ENCODE measurements around the gene OOSP4A.

DNA sequence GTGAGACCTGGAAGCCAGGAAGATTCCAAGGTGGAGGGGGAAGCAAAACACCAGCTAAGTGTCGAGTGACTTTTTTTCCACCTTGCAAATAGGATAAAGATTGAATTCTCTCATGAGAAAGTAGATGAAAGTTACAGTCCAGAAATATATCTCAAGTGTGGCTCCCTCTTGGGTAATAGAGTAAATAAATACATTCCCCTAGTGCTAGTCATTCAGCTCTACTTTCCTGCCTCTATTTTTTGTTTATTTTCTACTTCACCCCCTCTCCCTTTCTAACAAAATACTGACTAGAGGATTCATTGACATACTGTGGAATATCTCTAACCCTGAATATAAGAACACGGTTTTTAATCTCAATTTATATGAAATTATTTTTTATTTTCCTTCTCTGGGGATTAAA lies 34.0 kb downstream of the OOSP4A start:
- TF ChIP-seq, protein P1, sequence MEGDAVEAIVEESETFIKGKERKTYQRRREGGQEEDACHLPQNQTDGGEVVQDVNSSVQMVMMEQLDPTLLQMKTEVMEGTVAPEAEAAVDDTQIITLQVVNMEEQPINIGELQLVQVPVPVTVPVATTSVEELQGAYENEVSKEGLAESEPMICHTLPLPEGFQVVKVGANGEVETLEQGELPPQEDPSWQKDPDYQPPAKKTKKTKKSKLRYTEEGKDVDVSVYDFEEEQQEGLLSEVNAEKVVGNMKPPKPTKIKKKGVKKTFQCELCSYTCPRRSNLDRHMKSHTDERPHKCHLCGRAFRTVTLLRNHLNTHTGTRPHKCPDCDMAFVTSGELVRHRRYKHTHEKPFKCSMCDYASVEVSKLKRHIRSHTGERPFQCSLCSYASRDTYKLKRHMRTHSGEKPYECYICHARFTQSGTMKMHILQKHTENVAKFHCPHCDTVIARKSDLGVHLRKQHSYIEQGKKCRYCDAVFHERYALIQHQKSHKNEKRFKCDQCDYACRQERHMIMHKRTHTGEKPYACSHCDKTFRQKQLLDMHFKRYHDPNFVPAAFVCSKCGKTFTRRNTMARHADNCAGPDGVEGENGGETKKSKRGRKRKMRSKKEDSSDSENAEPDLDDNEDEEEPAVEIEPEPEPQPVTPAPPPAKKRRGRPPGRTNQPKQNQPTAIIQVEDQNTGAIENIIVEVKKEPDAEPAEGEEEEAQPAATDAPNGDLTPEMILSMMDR (IDR thresholded peaks at IDR 0.05; ENCODE audit: low read depth, low read length) = no peak
- TF ChIP-seq EZH2phosphoT487 (IDR thresholded peaks at IDR 0.05; ENCODE audit: low read depth) = no peak
